Keratinocyte (primary cell): ENCODE data around the gene KIF25. TPM values are rescaled to one million over a fixed set of nuclear protein-coding genes. Genes with fewer than 3 reads are reported as not detected.

Experiments used
- DNase-seq: peaks from one replicate; pipeline ENCODE4 v3.0.0-alpha.2; 2011; ENCODE audit warnings: low read depth, missing footprints, low spot score
- FAIRE-seq: peaks from 2 replicates; lab custom pipeline; 2011; peaks lifted over from hg19 to GRCh38; lab: Jason Lieb, UNC
- H2AFZ ChIP-seq: 2 replicates; pipeline ENCODE4 v1.6.0; 2012; ENCODE audit warnings: low read length, control low read depth, inconsistent platforms; ENCODE audit not compliant: control insufficient read depth
- H3K27ac ChIP-seq: 2 replicates; pipeline ENCODE4 v1.5.1; 2011; ENCODE audit warnings: low read length; ENCODE audit not compliant: control insufficient read depth, insufficient read depth
- H3K27me3 ChIP-seq: 3 replicates; pipeline ENCODE4 v1.6.0; 2011; ENCODE audit warnings: low read length; ENCODE audit not compliant: control insufficient read depth, insufficient read depth; ENCODE audit errors: extremely low read depth
- H3K36me3 ChIP-seq, 2 experiments: 2 replicates in 1 of 2; 3 replicates in 1 of 2; pipeline ENCODE4 v1.5.1; 2011; ENCODE audit warnings: low read length in 2 of 2, mild to moderate bottlenecking in 1 of 2; ENCODE audit not compliant: control insufficient read depth in 2 of 2, insufficient read depth in 2 of 2; ENCODE audit errors: extremely low read depth in 1 of 2
- H3K4me1 ChIP-seq: 3 replicates; pipeline ENCODE4 v1.5.1; 2011; ENCODE audit warnings: low read length; ENCODE audit not compliant: control insufficient read depth, insufficient read depth; ENCODE audit errors: extremely low read depth
- H3K4me2 ChIP-seq: 3 replicates; pipeline ENCODE4 v1.6.0; 2011; ENCODE audit warnings: low read depth, low read length; ENCODE audit not compliant: control insufficient read depth, insufficient read depth; ENCODE audit errors: extremely low read depth
- H3K4me3 ChIP-seq, 3 experiments: fragments of 200-600 bp in 1 of 3; sonication (generic) in 1 of 3; 2 replicates in 2 of 3; 3 replicates in 1 of 3; pipeline ENCODE4 v1.5.1; 2011 to 2016; ENCODE audit warnings: low read length in 3 of 3, mild to moderate bottlenecking in 3 of 3, control low read depth in 2 of 3, inconsistent platforms in 1 of 3, low read depth in 1 of 3, mixed read lengths in 1 of 3, mixed run types in 1 of 3, moderate library complexity in 1 of 3; ENCODE audit not compliant: control insufficient read depth in 2 of 3, insufficient read depth in 2 of 3; ENCODE audit errors: extremely low read depth in 1 of 3
- H3K79me2 ChIP-seq: 2 replicates; pipeline ENCODE4 v1.6.0; 2012; ENCODE audit warnings: low read length; ENCODE audit not compliant: control insufficient read depth, insufficient read depth
- H3K9ac ChIP-seq: 3 replicates; pipeline ENCODE4 v1.6.0; 2011; ENCODE audit warnings: low read length; ENCODE audit not compliant: control insufficient read depth, insufficient read depth; ENCODE audit errors: extremely low read depth
- H3K9me1 ChIP-seq: 3 replicates; pipeline ENCODE4 v1.6.0; 2011; ENCODE audit warnings: low read length; ENCODE audit not compliant: control insufficient read depth, insufficient read depth; ENCODE audit errors: extremely low read depth
- H3K9me3 ChIP-seq: 2 replicates; pipeline ENCODE4 v1.5.1; 2012; ENCODE audit warnings: low read depth, low read length; ENCODE audit not compliant: control insufficient read depth
- H4K20me1 ChIP-seq: 3 replicates; pipeline ENCODE4 v1.6.0; 2011; ENCODE audit warnings: low read length; ENCODE audit not compliant: control insufficient read depth, insufficient read depth; ENCODE audit errors: extremely low read depth
- EZH2 ChIP-seq: IDR thresholded peaks from one replicate; pipeline ENCODE4 v1.6.1; 2012; ENCODE audit warnings: inconsistent platforms, mild to moderate bottlenecking, low read length, moderate library complexity
- dilution Hi-C: fragments of 300-500 bp; cut with MboI; formaldehyde crosslinking; loops from one replicate; pipeline ENCODE4 v1.7.0; 2020; ENCODE audit warnings: low sequenced_read_pairs; ENCODE audit not compliant: extremely low pct_ligation_motif_present
- polyA plus RNA-seq, 5 experiments: library from polyadenylated mRNA; depleted of rRNA in 3 of 5; stranded (reverse) in 3 of 5; stranded (forward) in 1 of 5; unstranded in 1 of 5; fragments of >200 nt; gene quantifications; 1 replicate in 1 of 5; 2 replicates in 3 of 5; 3 replicates in 1 of 5; pipeline versions ENCODE4 v1.2.1 to v1.2.3, GENCODE V29; 2011 to 2012; ENCODE audit warnings: missing spikeins in 2 of 5, low read depth in 1 of 5, low replicate concordance in 1 of 5
- TF ChIP-seq, protein P1 (sequence below), 3 experiments: IDR thresholded peaks in 1 of 3; conservative IDR thresholded peaks in 1 of 3; optimal IDR thresholded peaks in 1 of 3; 2 replicates in 2 of 3; 3 replicates in 1 of 3; pipeline versions ENCODE3 to v1.5.1; 2011; ENCODE audit warnings: low read length in 3 of 3, mild to moderate bottlenecking in 3 of 3, moderate library complexity in 2 of 3, control low read depth in 1 of 3, inconsistent platforms in 1 of 3; ENCODE audit not compliant: insufficient read depth in 2 of 3; ENCODE audit errors: extremely low read depth in 1 of 3

Gene KIF25
- polyA plus RNA-seq, 1 donor (not counting 4 experiments of a cell fraction or from before 2014, with no cell fraction given) = not detected

DNA sequence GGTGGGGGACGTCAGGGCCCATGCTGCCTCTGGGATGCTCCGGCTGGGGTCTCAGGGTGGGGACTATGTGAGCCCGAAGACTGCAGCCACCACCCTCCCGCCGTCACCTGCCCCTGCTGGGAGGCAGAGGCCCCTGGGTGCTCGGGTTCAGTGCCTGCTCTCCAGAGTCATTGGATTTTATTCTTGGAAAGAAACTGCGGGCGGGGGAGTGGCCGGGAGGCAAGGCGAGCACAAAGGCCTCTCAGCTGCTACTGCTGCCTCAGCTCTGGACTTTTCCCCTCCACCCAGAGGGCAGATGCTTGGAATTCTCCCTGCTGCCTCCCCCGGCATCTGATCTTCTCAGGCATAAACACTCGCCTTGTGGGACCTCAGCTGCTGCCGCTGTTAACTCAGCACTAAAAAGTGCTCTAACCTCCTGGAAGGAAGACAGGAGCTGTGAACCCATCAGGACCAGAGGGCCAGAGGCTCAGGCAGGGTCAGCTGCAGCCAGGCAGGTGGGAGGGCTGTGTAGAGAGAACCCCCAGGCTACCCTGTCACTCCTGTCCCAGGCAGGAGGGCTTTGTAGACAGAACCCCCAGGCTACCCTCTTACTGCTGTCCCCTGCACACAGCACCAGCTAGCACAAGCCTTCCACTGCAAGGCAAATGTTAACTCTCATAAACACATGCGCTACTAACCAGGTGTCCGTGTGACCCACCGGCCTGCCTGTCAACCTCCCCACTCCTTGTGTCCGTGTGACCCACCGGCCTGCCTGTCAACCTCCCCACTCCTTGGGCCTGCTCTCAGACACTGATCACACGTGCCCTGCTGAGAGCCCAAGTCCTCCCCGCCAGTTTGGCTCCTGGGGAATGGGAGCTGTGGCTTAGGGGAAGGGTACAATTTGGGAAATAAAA is 90.9 kb downstream of the KIF25 start:
- FAIRE-seq (no peak), DNase-seq (no peak)
- Histone ChIP-seq H3K27ac (no peak overlapping the region), H3K9ac (no peak overlapping the region), H3K9me3 (no peaks in the 10 kb centered on the region), H3K4me3 (no peak overlapping the region), H3K4me2 (no peak overlapping the region), H3K27me3 (peaks cover 6% of the 10 kb centered on the region), H3K79me2 (no peaks in the 10 kb centered on the region), H3K9me1 (no peaks in the 10 kb centered on the region), H3K4me1 (no peaks in the 10 kb centered on the region), H2AFZ (no peak overlapping the region), H3K36me3 (no peaks in the 10 kb centered on the region), H4K20me1 (no peaks in the 10 kb centered on the region)
- dilution Hi-C loops = no loop called here
- TF ChIP-seq, protein P1, sequence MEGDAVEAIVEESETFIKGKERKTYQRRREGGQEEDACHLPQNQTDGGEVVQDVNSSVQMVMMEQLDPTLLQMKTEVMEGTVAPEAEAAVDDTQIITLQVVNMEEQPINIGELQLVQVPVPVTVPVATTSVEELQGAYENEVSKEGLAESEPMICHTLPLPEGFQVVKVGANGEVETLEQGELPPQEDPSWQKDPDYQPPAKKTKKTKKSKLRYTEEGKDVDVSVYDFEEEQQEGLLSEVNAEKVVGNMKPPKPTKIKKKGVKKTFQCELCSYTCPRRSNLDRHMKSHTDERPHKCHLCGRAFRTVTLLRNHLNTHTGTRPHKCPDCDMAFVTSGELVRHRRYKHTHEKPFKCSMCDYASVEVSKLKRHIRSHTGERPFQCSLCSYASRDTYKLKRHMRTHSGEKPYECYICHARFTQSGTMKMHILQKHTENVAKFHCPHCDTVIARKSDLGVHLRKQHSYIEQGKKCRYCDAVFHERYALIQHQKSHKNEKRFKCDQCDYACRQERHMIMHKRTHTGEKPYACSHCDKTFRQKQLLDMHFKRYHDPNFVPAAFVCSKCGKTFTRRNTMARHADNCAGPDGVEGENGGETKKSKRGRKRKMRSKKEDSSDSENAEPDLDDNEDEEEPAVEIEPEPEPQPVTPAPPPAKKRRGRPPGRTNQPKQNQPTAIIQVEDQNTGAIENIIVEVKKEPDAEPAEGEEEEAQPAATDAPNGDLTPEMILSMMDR (optimal IDR thresholded peaks at IDR 0.05 in 1 of 3, IDR thresholded peaks at IDR 0.05 in 1 of 3, conservative IDR thresholded peaks at IDR 0.05 in 1 of 3; ENCODE audit: extremely low read depth in 1 of 3, insufficient read depth in 2 of 3, low read length in 3 of 3) = no peak
- TF ChIP-seq EZH2 = no peak

DNA sequence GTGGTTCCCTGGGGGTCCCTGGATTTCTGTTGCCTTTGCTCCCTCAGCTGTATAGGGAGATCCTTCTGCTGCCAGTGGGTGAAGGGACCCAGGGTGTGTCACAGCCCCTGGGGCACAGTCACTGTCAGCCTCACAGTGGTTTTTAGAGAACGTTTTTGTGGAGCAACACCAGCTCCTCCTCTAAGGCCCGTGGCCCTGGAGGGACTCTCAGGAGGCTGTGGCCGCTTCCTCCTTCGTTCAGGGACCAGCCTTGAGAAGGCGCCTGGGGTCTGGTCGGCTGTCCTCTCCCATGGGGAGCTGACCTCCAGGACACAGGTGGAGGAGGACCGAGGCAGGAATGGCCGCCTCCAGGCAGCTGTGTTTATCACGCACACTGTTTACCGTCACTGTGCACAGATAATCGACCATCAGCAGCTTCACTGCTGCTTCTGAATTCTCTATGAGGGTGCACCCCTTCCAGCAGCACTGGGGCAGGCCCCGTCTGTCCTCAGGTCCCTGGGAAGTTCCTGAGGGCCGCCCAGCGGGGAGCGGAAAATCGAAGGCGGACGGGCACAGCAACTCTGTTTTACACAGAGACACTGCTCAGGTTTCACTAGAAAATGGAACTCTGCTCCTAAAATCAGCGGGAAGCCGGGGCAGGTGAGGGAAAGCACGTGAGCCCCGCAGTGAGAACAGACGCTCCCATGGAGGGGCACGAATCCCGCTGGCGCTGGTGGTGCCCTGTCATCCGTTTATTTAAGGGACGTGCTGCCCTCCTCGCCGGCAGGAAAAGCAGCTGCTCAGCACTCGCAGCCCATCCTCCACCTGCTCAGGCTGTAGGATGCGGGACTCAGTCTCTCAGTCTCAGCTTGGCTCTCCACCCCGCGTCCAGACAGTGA is 92.0 kb downstream of the KIF25 start:
- Histone ChIP-seq H3K9me3 (no peaks in the 10 kb centered on the region), H3K27ac (no peak overlapping the region), H3K4me2 (no peak overlapping the region), H3K36me3 (no peaks in the 10 kb centered on the region), H3K27me3 (no peaks in the 10 kb centered on the region), H3K9me1 (no peaks in the 10 kb centered on the region), H2AFZ (no peak overlapping the region), H3K4me1 (no peaks in the 10 kb centered on the region), H3K9ac (no peak overlapping the region), H3K4me3 (no peak overlapping the region), H4K20me1 (no peaks in the 10 kb centered on the region), H3K79me2 (no peaks in the 10 kb centered on the region)
- dilution Hi-C loops = no loop called here
- FAIRE-seq (no peak), DNase-seq (no peak)
- TF ChIP-seq, protein P1 (optimal IDR thresholded peaks at IDR 0.05 in 1 of 3, IDR thresholded peaks at IDR 0.05 in 1 of 3, conservative IDR thresholded peaks at IDR 0.05 in 1 of 3; ENCODE audit: extremely low read depth in 1 of 3, insufficient read depth in 2 of 3, low read length in 3 of 3) = no peak
